BLaER1 (cell line): ENCODE data around the gene TYRO3.
A peak's percentile ranks its signal among the peaks of the same experiment; 100 is the strongest.

Experiments
- H3K27ac ChIP-seq: shearing (Covaris generic); formaldehyde crosslinking; 2 replicates; pipeline ENCODE4 v1.8.1; 2022
- H3K27me3 ChIP-seq: shearing (Covaris generic); formaldehyde crosslinking; 2 replicates; pipeline ENCODE4 v1.8.1; 2022
- H3K36me3 ChIP-seq: shearing (Covaris generic); formaldehyde crosslinking; 2 replicates; pipeline ENCODE4 v1.8.1; 2022
- H3K4me1 ChIP-seq: shearing (Covaris generic); formaldehyde crosslinking; 2 replicates; pipeline ENCODE4 v1.8.1; 2022
- H3K4me2 ChIP-seq: shearing (Covaris generic); formaldehyde crosslinking; 2 replicates; pipeline ENCODE4 v1.8.1; 2022
- H3K4me3 ChIP-seq: shearing (Covaris generic); formaldehyde crosslinking; 2 replicates; pipeline ENCODE4 v1.8.1; 2022
- H3K9ac ChIP-seq: shearing (Covaris generic); formaldehyde crosslinking; 2 replicates; pipeline ENCODE4 v1.8.1; 2022
- H3K9me3 ChIP-seq: shearing (Covaris generic); formaldehyde crosslinking; 2 replicates; pipeline ENCODE4 v1.8.1; 2022
- H4K20me1 ChIP-seq: shearing (Covaris generic); formaldehyde crosslinking; 2 replicates; pipeline ENCODE4 v1.8.1; 2022
- Cebpa-rat ChIP-seq: shearing (Covaris generic); IDR thresholded peaks from 2 replicates; pipeline ENCODE4 v1.8.1; 2022

Gene TYRO3

GRCh38 chr15:41594801-41595746, 36.1 kb downstream of the TYRO3 start:
- H4K20me1 ChIP-seq: no peaks in the 10 kb centered on the region
- no peak overlapping the region for H3K9ac ChIP-seq

GRCh38 chr15:41596972-41597371, 38.0 kb downstream of the TYRO3 start:
- Histone ChIP-seq H3K4me3 (no peak overlapping the region), H3K4me2 (no peak overlapping the region), H3K9me3 (no peaks in the 10 kb centered on the region), H3K27me3 (no peaks in the 10 kb centered on the region), H3K4me1 (no peaks in the 10 kb centered on the region), H3K27ac (no peak overlapping the region), H3K36me3 (no peaks in the 10 kb centered on the region), H4K20me1 (no peaks in the 10 kb centered on the region), H3K9ac (no peak overlapping the region)
- no peak for TF ChIP-seq Cebpa-rat

More at GRCh38 chr15:41594801-41595746, 36.1 kb downstream of the TYRO3 start:
- H3K4me2 ChIP-seq: no peak overlapping the region
- no peak for TF ChIP-seq Cebpa-rat
- no peaks in the 10 kb centered on the region for H3K4me1 ChIP-seq
- H3K27me3 ChIP-seq: no peaks in the 10 kb centered on the region
- no peaks in the 10 kb centered on the region for H3K9me3 ChIP-seq
- H3K4me3 ChIP-seq: no peak overlapping the region
- no peak overlapping the region for H3K27ac ChIP-seq
- H3K36me3 ChIP-seq: no peaks in the 10 kb centered on the region

- Histone ChIP-seq H4K20me1 (no peaks in the 10 kb centered on the region), H3K27ac (no peak overlapping the region), H3K9me3 (no peaks in the 10 kb centered on the region), H3K27me3 (no peaks in the 10 kb centered on the region), H3K9ac (no peak overlapping the region), H3K4me2 (no peak overlapping the region), H3K4me3 (no peak overlapping the region), H3K36me3 (no peaks in the 10 kb centered on the region), H3K4me1 (no peaks in the 10 kb centered on the region)
- TF ChIP-seq Cebpa-rat: no peak
These were observed 38.8 kb downstream of the TYRO3 start for GRCh38 chr15:41597787-41598186.

- Histone ChIP-seq H3K27ac (no peak overlapping the region), H3K4me3 (no peak overlapping the region), H3K4me1 (peaks cover 3% of the 10 kb centered on the region; the same call in 1 of the 2 replicates), H3K4me2 (no peak overlapping the region), H3K9me3 (no peaks in the 10 kb centered on the region), H3K27me3 (no peaks in the 10 kb centered on the region), H3K9ac (no peak overlapping the region), H3K36me3 (no peaks in the 10 kb centered on the region), H4K20me1 (no peaks in the 10 kb centered on the region)
- TF ChIP-seq Cebpa-rat: no peak
These were observed 40.0 kb downstream of the TYRO3 start for GRCh38 chr15:41599061-41599460.

GRCh38 chr15:41603411-41603935, 44.5 kb downstream of the TYRO3 start:
- H3K4me2 ChIP-seq: no peak overlapping the region
- TF ChIP-seq Cebpa-rat: no peak

GRCh38 chr15:41603941-41604911, 45.2 kb downstream of the TYRO3 start:
- TF ChIP-seq Cebpa-rat: no peak
- H3K9ac ChIP-seq: no peak overlapping the region
- H3K27me3 ChIP-seq: no peaks in the 10 kb centered on the region
- H3K36me3 ChIP-seq: no peaks in the 10 kb centered on the region
- H3K4me1 ChIP-seq: peaks cover 5% of the 10 kb centered on the region; the same call in 1 of the 2 replicates
- no peak overlapping the region for H3K27ac ChIP-seq
- no peaks in the 10 kb centered on the region for H3K9me3 ChIP-seq
- peak overlapping the region; percentile 36 for H3K4me2 ChIP-seq
- H3K4me3 ChIP-seq: no peak overlapping the region
- H4K20me1 ChIP-seq: no peaks in the 10 kb centered on the region

More at GRCh38 chr15:41603411-41603935, 44.5 kb downstream of the TYRO3 start:
- no peak overlapping the region for H3K9ac ChIP-seq
- no peaks in the 10 kb centered on the region for H3K36me3 ChIP-seq
- H4K20me1 ChIP-seq: no peaks in the 10 kb centered on the region
- no peak overlapping the region for H3K27ac ChIP-seq
- H3K4me3 ChIP-seq: no peak overlapping the region
- H3K9me3 ChIP-seq: no peaks in the 10 kb centered on the region
- peaks cover 5% of the 10 kb centered on the region; the same call in 1 of the 2 replicates for H3K4me1 ChIP-seq
- no peaks in the 10 kb centered on the region for H3K27me3 ChIP-seq

- TF ChIP-seq Cebpa-rat: no peak
- peaks cover 5% of the 10 kb centered on the region; the same call in 1 of the 2 replicates for H3K4me1 ChIP-seq
- no peaks in the 10 kb centered on the region for H3K36me3 ChIP-seq
- H3K4me2 ChIP-seq: no peak overlapping the region
- no peaks in the 10 kb centered on the region for H4K20me1 ChIP-seq
- no peaks in the 10 kb centered on the region for H3K9me3 ChIP-seq
- H3K27ac ChIP-seq: no peak overlapping the region
- H3K4me3 ChIP-seq: no peak overlapping the region
- H3K9ac ChIP-seq: no peak overlapping the region
- H3K27me3 ChIP-seq: no peaks in the 10 kb centered on the region
These were observed 46.6 kb downstream of the TYRO3 start for GRCh38 chr15:41605566-41605965.

- H3K4me2 ChIP-seq: no peak overlapping the region
- no peak overlapping the region for H3K4me3 ChIP-seq
- H4K20me1 ChIP-seq: no peaks in the 10 kb centered on the region
- H3K36me3 ChIP-seq: no peaks in the 10 kb centered on the region
- H3K27ac ChIP-seq: no peak overlapping the region
- no peaks in the 10 kb centered on the region for H3K27me3 ChIP-seq
- no peak overlapping the region for H3K9ac ChIP-seq
- TF ChIP-seq Cebpa-rat: no peak
- peaks cover 5% of the 10 kb centered on the region; the same call in 1 of the 2 replicates for H3K4me1 ChIP-seq
- H3K9me3 ChIP-seq: 0 out of 2 replicates have a peak, but pooled peaks cover 6% of the 10 kb centered on the region
These were observed 48.0 kb downstream of the TYRO3 start for GRCh38 chr15:41606997-41607396.

- Histone ChIP-seq H3K27me3 (no peaks in the 10 kb centered on the region), H3K9me3 (peaks cover 13% of the 10 kb centered on the region; the same call in 1 of the 2 replicates), H3K4me3 (no peak overlapping the region), H3K36me3 (no peaks in the 10 kb centered on the region), H3K4me1 (peaks cover 1% of the 10 kb centered on the region; the same call in 1 of the 2 replicates), H3K27ac (no peak overlapping the region), H3K9ac (no peak overlapping the region), H4K20me1 (no peaks in the 10 kb centered on the region), H3K4me2 (no peak overlapping the region)
- TF ChIP-seq Cebpa-rat: no peak
These were observed 50.1 kb downstream of the TYRO3 start for GRCh38 chr15:41609123-41609522.
